AG04450 (cell line): ENCODE results near the gene TAF9B. TPM values are rescaled to one million over a fixed set of nuclear protein-coding genes. Genes with fewer than 3 reads are reported as not detected.
A peak's percentile ranks its signal among the peaks of the same experiment; 100 is the strongest.
"Not testable (repeated sequence)": the region's sequence is repeated elsewhere in the genome, so short reads cannot be mapped to it uniquely, and the experiment has no call there.

ENCODE experiments used
- CTCF ChIA-PET: fragments of 300-600, 350-600 bp; formaldehyde crosslinking; extraction: SDS; loops from one replicate; lab custom pipeline; 2022; ENCODE audit warnings: antibody characterized with exemption, inconsistent platforms; lab: Charles Lee
- POLR2A ChIA-PET: fragments of 350-600 bp; formaldehyde crosslinking; extraction: SDS; loops from one replicate; lab custom pipeline; 2021; ENCODE audit warnings: antibody characterized with exemption, inconsistent platforms; lab: Yijun Ruan, JAX
- DNase-seq: peaks from one replicate; pipeline ENCODE4 v3.0.0-alpha.2; 2011; ENCODE audit warnings: low read depth, low spot score
- H3K27ac ChIP-seq: one replicate; pipeline ENCODE4 v1.5.1; 2012; ENCODE audit warnings: low read depth, low read length, control low read depth
- H3K27me3 ChIP-seq: one replicate; pipeline ENCODE4 v1.6.0; 2012; ENCODE audit warnings: low read length; ENCODE audit not compliant: control insufficient read depth, insufficient read depth
- H3K4me3 ChIP-seq: 2 replicates; pipeline ENCODE4 v1.5.1; 2011; ENCODE audit warnings: mild to moderate bottlenecking, low read depth, low read length, control low read depth
- H3K9me3 ChIP-seq: 2 replicates; pipeline ENCODE4 v1.5.1; 2012; ENCODE audit warnings: low read length; ENCODE audit not compliant: control insufficient read depth, insufficient read depth
- polyA plus RNA-seq: library from polyadenylated mRNA; depleted of rRNA; stranded (reverse); fragments of >200 nt; gene quantifications from 2 replicates; pipeline ENCODE4 v1.2.3, GENCODE V29; 2011; rRNA removed
- TF ChIP-seq, protein P1 (sequence below): IDR thresholded peaks from 2 replicates; pipeline ENCODE4 v1.5.1; 2011; ENCODE audit warnings: low read depth, low read length, control low read depth, inconsistent platforms

Gene TAF9B
- polyA plus RNA-seq, 1 experiment, result 42.5 TPM

DNA sequence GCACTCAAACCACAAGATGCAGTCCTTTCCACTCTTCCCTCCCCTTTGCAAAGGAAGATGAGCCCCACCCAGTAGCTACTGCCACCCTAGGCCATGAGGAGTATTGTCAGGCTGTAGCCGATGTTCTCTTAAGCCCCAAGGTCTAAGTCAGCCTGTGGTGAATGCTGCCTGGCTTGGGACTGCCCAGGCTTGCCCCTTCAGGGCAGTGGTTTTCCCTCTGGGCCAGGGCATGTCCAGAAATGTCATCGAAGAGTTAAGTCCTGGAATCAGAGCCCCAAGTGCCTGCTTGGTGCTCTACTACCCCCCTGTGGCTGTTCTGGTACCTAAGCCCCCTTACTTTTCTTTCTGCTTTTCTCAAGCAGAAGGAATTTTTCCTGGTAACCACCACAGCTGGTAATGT, 47.2 kb downstream of the TAF9B start:
- POLR2A ChIA-PET, result interaction anchor here (1.4 kb wide), 1 partner anchor 182 kb away, joined by 3 read pairs; the partner anchor contains the start of gene ATP7A

DNA sequence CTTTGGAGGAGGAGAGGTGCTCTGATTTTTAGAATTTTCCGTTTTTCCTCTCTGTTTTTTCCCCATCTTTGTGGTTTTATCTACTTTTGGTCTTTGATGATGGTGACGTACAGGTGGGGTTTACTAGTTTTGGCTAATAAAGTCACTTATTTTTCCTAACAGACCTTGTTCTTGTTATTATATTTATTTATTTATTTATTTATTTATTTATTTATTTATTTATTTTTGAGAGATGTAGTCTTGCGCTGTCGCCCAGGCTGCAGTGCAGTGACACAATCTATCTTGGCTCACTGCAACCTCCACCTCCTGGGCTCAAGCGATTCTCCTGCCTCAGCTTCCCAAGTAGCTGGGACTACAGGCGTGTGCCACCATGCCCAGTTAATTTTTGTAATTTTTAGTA, 58.0 kb downstream of the TAF9B start:
- DNase-seq, CTCF ChIA-PET, H3K27me3 ChIP-seq, H3K4me3 ChIP-seq, H3K27ac ChIP-seq, H3K9me3 ChIP-seq, POLR2A ChIA-PET: not testable (repeated sequence)

More for the DNA sequence above, 47.2 kb downstream of the TAF9B start:
- no peaks in the 10 kb centered on the region for H3K27me3 ChIP-seq
- CTCF ChIA-PET, result interaction anchor here (0.8 to 2.1 kb wide), 7 partner anchors 9 to 189 kb away, joined by 3 to 10 read pairs (median 3); no protein-coding TSS in a partner anchor
- TF ChIP-seq, protein P1, sequence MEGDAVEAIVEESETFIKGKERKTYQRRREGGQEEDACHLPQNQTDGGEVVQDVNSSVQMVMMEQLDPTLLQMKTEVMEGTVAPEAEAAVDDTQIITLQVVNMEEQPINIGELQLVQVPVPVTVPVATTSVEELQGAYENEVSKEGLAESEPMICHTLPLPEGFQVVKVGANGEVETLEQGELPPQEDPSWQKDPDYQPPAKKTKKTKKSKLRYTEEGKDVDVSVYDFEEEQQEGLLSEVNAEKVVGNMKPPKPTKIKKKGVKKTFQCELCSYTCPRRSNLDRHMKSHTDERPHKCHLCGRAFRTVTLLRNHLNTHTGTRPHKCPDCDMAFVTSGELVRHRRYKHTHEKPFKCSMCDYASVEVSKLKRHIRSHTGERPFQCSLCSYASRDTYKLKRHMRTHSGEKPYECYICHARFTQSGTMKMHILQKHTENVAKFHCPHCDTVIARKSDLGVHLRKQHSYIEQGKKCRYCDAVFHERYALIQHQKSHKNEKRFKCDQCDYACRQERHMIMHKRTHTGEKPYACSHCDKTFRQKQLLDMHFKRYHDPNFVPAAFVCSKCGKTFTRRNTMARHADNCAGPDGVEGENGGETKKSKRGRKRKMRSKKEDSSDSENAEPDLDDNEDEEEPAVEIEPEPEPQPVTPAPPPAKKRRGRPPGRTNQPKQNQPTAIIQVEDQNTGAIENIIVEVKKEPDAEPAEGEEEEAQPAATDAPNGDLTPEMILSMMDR, result peak; percentile 69
- DNase-seq, result peak; percentile 37
- H3K4me3 ChIP-seq, result no peak overlapping the region
- no peak overlapping the region for H3K27ac ChIP-seq
- H3K9me3 ChIP-seq, result no peaks in the 10 kb centered on the region

Other genes starting within 250 kb of the TAF9B start
- 74.4 and 92.7 TPM in 2 replicates for gene MAGT1, start 244.2 kb downstream of the TAF9B start, polyA plus RNA-seq
- 753 and 835 TPM in 2 replicates for gene COX7B, start 240.2 kb downstream of the TAF9B start, polyA plus RNA-seq
- gene ATP7A, start 229.0 kb downstream of the TAF9B start, polyA plus RNA-seq, result 14.5 and 18.5 TPM in 2 replicates
- 0.40 and 0.47 TPM in 2 replicates for gene PGAM4, start 170.0 kb downstream of the TAF9B start, polyA plus RNA-seq
- gene PGK1, start 35.4 kb downstream of the TAF9B start, polyA plus RNA-seq, result 394 and 442 TPM in 2 replicates
- gene CYSLTR1, start 188.0 kb upstream of the TAF9B start, polyA plus RNA-seq, result not detected in 2 replicates